Psoas muscle (tissue), 8 donors: Measurements from ENCODE around the gene SMARCA2. TPM values are rescaled to one million over a fixed set of nuclear protein-coding genes. Genes with fewer than 3 reads are reported as not detected.

ENCODE experiments used
- ATAC-seq, 4 donors: fragments of 200-7000 bp; cut with Tn5 transposase; one replicate each; pipeline ENCODE4 v1.9.1; 2020; ENCODE audit warnings: moderate library complexity in 3 of 4, mild to moderate bottlenecking in 2 of 4
- DNase-seq, 2 donors: peaks; one replicate each; pipeline ENCODE4 v3.0.0-alpha.2; 2020
- H3K27ac ChIP-seq: fragments of 200-600 bp; one replicate; pipeline ENCODE4 v1.8.0; 2022
- H3K27me3 ChIP-seq, 3 donors: fragments of 200-600 bp in 1 of 3; one replicate each; pipeline versions ENCODE4 v1.6.1 to v1.8.0; 2013 to 2022; ENCODE audit warnings: low read length in 2 of 3, mild to moderate bottlenecking in 2 of 3, moderate library complexity in 1 of 3; ENCODE audit not compliant: insufficient read depth in 3 of 3
- H3K36me3 ChIP-seq, 2 donors: fragments of 200-600 bp in 1 of 2; one replicate each; pipeline versions ENCODE4 v1.6.1 to v1.8.0; 2013 to 2022; ENCODE audit warnings: low read depth in 1 of 2, mild to moderate bottlenecking in 1 of 2, moderate library complexity in 1 of 2; ENCODE audit not compliant: insufficient read depth in 1 of 2
- H3K4me1 ChIP-seq: fragments of 200-600 bp; one replicate; pipeline ENCODE4 v1.8.0; 2022
- H3K4me3 ChIP-seq: fragments of 200-600 bp; one replicate; pipeline ENCODE4 v1.8.0; 2022; ENCODE audit warnings: mild to moderate bottlenecking
- H3K9me3 ChIP-seq: fragments of 200-600 bp; one replicate; pipeline ENCODE4 v1.8.0; 2022
- CTCF ChIP-seq: fragments of 200-600 bp; IDR thresholded peaks from one replicate; pipeline ENCODE4 v1.8.0; 2022; ENCODE audit warnings: antibody characterized with exemption
- WGBS, 3 donors: extraction: QIAGEN DNeasy Blood & Tissue Kit; methylation state at CpG; one replicate each; pipeline versions ENCODE4 v1.1.6 to v1.1.7; 2013; 5-methylcytosine and 5-hydroxymethylcytosine counted together
- intact Hi-C, 2 donors: fragments of 100-400 bp; cut with DNase I; formaldehyde crosslinking; loops; one replicate each; pipeline versions ENCODE4 v1.11.0 to v1.14.2; 2022
- polyA plus RNA-seq, 3 donors: library from polyadenylated mRNA; stranded (reverse); fragments of 200-250 nt; gene quantifications; one replicate each; pipeline ENCODE4 v1.2.3, GENCODE V29; 2013
- total RNA-seq, 4 donors: library from RNA; stranded (reverse); fragmentation: NEBNext Ultra II Directional in 2 of 4; extraction: Animal tissue kit (Norgen Biotek cat#: 25700) in 2 of 4; gene quantifications; one replicate each; pipeline versions ENCODE4 v1.2.1 to v1.2.4, GENCODE V29; 2021 to 2023
- donor health status: healthy with polysubstance abuse.
- donor health status: DM: no; HTN: no; CAD: no; lungs with moderate emphysema.
- donor health status: Bipolar disorder and iron deficiency.
- donor health status: healthy.
- donor health status: DM: yes; HTN: yes; CAD: no.
- donor health status: DM: no; HTN: no; CAD: no.
- donor health status: DM: no; HTN: no; CAD: no.
- donor health status: DM: yes; HTN: yes; CAD: no.

Gene SMARCA2
- total and polyA plus RNA-seq, 7 donors = 13.8 to 97.2 (median 64.6) TPM

GRCh38 chr9:2151171-2151570 is 136.0 kb downstream of the SMARCA2 start:
- no peak overlapping the region for H3K27ac ChIP-seq
- intact Hi-C loops = loop anchor here in 1 of 2 donors (10.0 kb wide), 2 partner anchors 94 to 474 kb away; partner anchors contain the start of gene VLDLR
- no peaks in the 10 kb centered on the region for H3K27me3 ChIP-seq
- peaks cover 7% of the 10 kb centered on the region for H3K4me1 ChIP-seq
- WGBS, 3 donors = 86 to 98% (median 86%) methylated on average over 6 of the region's 6 CpGs
- H3K9me3 ChIP-seq = no peaks in the 10 kb centered on the region
- no peak for DNase-seq
- no peak for ATAC-seq
- no peak overlapping the region for H3K4me3 ChIP-seq
- H3K36me3 ChIP-seq = no peaks in the 10 kb centered on the region
- no peak for TF ChIP-seq CTCF

- Histone ChIP-seq H3K4me3 (no peak overlapping the region), H3K4me1 (peaks cover 15% of the 10 kb centered on the region), H3K27me3 (no peaks in the 10 kb centered on the region), H3K36me3 (no peaks in the 10 kb centered on the region), H3K27ac (no peak overlapping the region), H3K9me3 (no peaks in the 10 kb centered on the region)
- no peak for TF ChIP-seq CTCF
- no peak for DNase-seq
- intact Hi-C loops = loop anchor here in 1 of 2 donors (10.0 kb wide), 2 partner anchors 92 to 472 kb away; partner anchors contain the start of gene VLDLR
- no peak for ATAC-seq
- WGBS, 3 donors = 67 to 69% (median 67%) methylated on average over 10 of the region's 10 CpGs
Observed at GRCh38 chr9:2152966-2153629, 138.0 kb downstream of the SMARCA2 start.

GRCh38 chr9:2153630-2154217 is 138.6 kb downstream of the SMARCA2 start:
- Histone ChIP-seq H3K4me3 (no peak overlapping the region), H3K36me3 (no peaks in the 10 kb centered on the region), H3K27ac (no peak overlapping the region), H3K4me1 (peaks cover 15% of the 10 kb centered on the region), H3K9me3 (no peaks in the 10 kb centered on the region), H3K27me3 (no peaks in the 10 kb centered on the region)
- intact Hi-C loops = loop anchor here in 1 of 2 donors (10.0 kb wide), 2 partner anchors 91 to 471 kb away; partner anchors contain the start of gene VLDLR
- no peak for TF ChIP-seq CTCF
- no peak for ATAC-seq
- 41 to 52% (median 45%) methylated on average over 2 of the region's 2 CpGs for WGBS, 3 donors
- no peak for DNase-seq

GRCh38 chr9:2154731-2155130 is 139.6 kb downstream of the SMARCA2 start:
- ATAC-seq (no peak), DNase-seq (no peak)
- Histone ChIP-seq H3K27ac (no peak overlapping the region), H3K27me3 (no peaks in the 10 kb centered on the region), H3K4me1 (peaks cover 15% of the 10 kb centered on the region), H3K4me3 (no peak overlapping the region), H3K9me3 (no peaks in the 10 kb centered on the region), H3K36me3 (no peaks in the 10 kb centered on the region)
- intact Hi-C loops = loop anchor here in 1 of 2 donors (5.0 to 10.0 kb wide), 3 partner anchors 90 to 470 kb away; partner anchors contain the start of genes SMARCA2 and VLDLR
- TF ChIP-seq CTCF = no peak
- WGBS, 3 donors = 90 to 95% (median 92%) methylated on average over 3 of the region's 3 CpGs
